Activated T-cell treated with anti-CD3 and anti-CD28 coated beads, Interleukin-2, amount 50 U/mL, for 4 hours (primary cell): ENCODE data around the gene TVP23A. TPM values are rescaled to one million over a fixed set of nuclear protein-coding genes. Genes with fewer than 3 reads are reported as not detected.

Experiments used
- ATAC-seq, 2 donors: fragments of 200-7000 bp; cut with Tn5 transposase; one replicate each; pipeline ENCODE4 v1.10.0; 2021
- DNase-seq: peaks from one replicate; pipeline ENCODE4 v3.0.0-alpha.2; 2020
- H3K27me3 Mint-ChIP-seq: one replicate; pipeline ENCODE4 v1.8.0; 2021; ENCODE audit warnings: low read depth, mixed read lengths
- H3K36me3 Mint-ChIP-seq: one replicate; pipeline ENCODE4 v1.8.0; 2022; ENCODE audit warnings: mixed read lengths; ENCODE audit not compliant: insufficient read depth
- H3K4me1 Mint-ChIP-seq: one replicate; pipeline ENCODE4 v1.8.0; 2021; ENCODE audit warnings: low read depth, mixed read lengths
- H3K4me3 Mint-ChIP-seq: one replicate; pipeline ENCODE4 v1.8.0; 2021; ENCODE audit warnings: mild to moderate bottlenecking, moderate library complexity, mixed read lengths
- H3K9me3 Mint-ChIP-seq: one replicate; pipeline ENCODE4 v1.8.0; 2021; ENCODE audit warnings: mixed read lengths
- total RNA-seq, 3 donors: library from RNA; stranded (reverse); gene quantifications; one replicate each; pipeline ENCODE4 v1.2.1, GENCODE V29; 2021

Gene TVP23A
- total RNA-seq, 3 donors from 2014 or later, result 0.11 to 0.14 TPM; not detected in 1

GRCh38 chr16:10828851-10829366 lies 10.3 kb upstream of the TVP23A start:
- Mint-ChIP-seq H3K36me3 (no peaks in the 10 kb centered on the region), H3K27me3 (peaks cover under 1% of the 10 kb centered on the region), H3K9me3 (no peaks in the 10 kb centered on the region), H3K4me3 (no peak overlapping the region), H3K4me1 (no peaks in the 10 kb centered on the region)
- ATAC-seq (no peak), DNase-seq (no peak)

- no peak for DNase-seq
- H3K4me3 Mint-ChIP-seq, result no peak overlapping the region
- ATAC-seq, result no peak
- no peaks in the 10 kb centered on the region for H3K4me1 Mint-ChIP-seq
- H3K9me3 Mint-ChIP-seq, result no peaks in the 10 kb centered on the region
- H3K36me3 Mint-ChIP-seq, result no peaks in the 10 kb centered on the region
- H3K27me3 Mint-ChIP-seq, result no peaks in the 10 kb centered on the region
Observed at GRCh38 chr16:10827691-10828341, 9.2 kb upstream of the TVP23A start.

- Mint-ChIP-seq H3K27me3 (no peaks in the 10 kb centered on the region), H3K4me3 (no peak overlapping the region), H3K4me1 (peaks cover 1% of the 10 kb centered on the region), H3K9me3 (no peaks in the 10 kb centered on the region), H3K36me3 (no peaks in the 10 kb centered on the region)
- DNase-seq, result no peak
- no peak for ATAC-seq
Observed at GRCh38 chr16:10824111-10824893, 5.7 kb upstream of the TVP23A start.

GRCh38 chr16:10822702-10823101 lies 4.1 kb upstream of the TVP23A start:
- peaks cover 1% of the 10 kb centered on the region for H3K4me1 Mint-ChIP-seq
- H3K27me3 Mint-ChIP-seq, result peaks cover 2% of the 10 kb centered on the region
- H3K36me3 Mint-ChIP-seq, result no peaks in the 10 kb centered on the region
- ATAC-seq, result no peak
- H3K4me3 Mint-ChIP-seq, result no peak overlapping the region
- no peak for DNase-seq
- H3K9me3 Mint-ChIP-seq, result no peaks in the 10 kb centered on the region

- Mint-ChIP-seq H3K36me3 (no peaks in the 10 kb centered on the region), H3K9me3 (no peaks in the 10 kb centered on the region), H3K4me1 (peaks cover 1% of the 10 kb centered on the region), H3K4me3 (no peak overlapping the region), H3K27me3 (peaks cover 8% of the 10 kb centered on the region)
- DNase-seq (no peak), ATAC-seq (no peak)
Observed at GRCh38 chr16:10820546-10820945, 2.0 kb upstream of the TVP23A start.

DNA sequence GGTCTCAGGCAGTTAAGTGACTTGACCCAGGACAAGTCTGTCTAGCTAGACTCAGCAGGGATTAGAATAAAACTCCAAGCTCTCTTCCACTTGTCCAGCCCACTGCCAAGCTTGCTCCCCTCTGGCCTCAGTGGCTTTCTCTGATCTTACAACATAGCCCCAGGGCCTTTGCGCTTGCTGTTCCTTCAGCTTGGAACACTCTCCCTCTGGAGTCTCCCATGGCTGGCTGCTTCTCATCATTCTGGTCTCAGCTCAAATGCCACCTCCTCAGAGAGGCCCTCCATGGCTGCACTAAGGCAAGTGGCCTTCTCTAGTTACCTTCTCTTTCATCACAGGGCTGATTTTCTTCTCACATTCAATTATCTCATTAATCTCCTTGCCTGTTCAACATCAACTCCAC lies 1.1 kb downstream of the TVP23A start:
- Mint-ChIP-seq H3K4me1 (peaks cover 7% of the 10 kb centered on the region), H3K9me3 (no peaks in the 10 kb centered on the region), H3K36me3 (no peaks in the 10 kb centered on the region), H3K27me3 (peaks cover 8% of the 10 kb centered on the region), H3K4me3 (no peak overlapping the region)
- ATAC-seq, result no peak
- no peak for DNase-seq

DNA sequence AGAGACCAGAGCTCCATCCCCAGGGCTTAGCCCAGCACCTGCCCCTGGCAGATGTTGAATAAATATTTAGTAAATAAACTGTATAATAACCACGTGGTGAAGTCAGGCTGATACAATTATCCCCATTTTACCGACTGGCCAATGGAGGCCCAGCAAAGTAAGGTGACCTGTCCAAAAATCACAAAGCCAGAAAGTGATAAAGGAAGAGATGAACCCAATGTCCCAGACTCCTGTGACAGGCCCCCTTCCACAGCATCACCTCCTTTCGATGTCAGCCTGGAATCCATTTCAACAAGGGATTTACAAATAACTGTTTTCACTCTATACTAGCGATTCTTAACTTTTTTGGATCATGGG lies 5.5 kb downstream of the TVP23A start:
- Mint-ChIP-seq H3K4me3 (no peak overlapping the region), H3K27me3 (peaks cover 8% of the 10 kb centered on the region), H3K9me3 (no peaks in the 10 kb centered on the region), H3K36me3 (no peaks in the 10 kb centered on the region), H3K4me1 (peaks cover 8% of the 10 kb centered on the region)
- ATAC-seq (no peak), DNase-seq (no peak)

DNA sequence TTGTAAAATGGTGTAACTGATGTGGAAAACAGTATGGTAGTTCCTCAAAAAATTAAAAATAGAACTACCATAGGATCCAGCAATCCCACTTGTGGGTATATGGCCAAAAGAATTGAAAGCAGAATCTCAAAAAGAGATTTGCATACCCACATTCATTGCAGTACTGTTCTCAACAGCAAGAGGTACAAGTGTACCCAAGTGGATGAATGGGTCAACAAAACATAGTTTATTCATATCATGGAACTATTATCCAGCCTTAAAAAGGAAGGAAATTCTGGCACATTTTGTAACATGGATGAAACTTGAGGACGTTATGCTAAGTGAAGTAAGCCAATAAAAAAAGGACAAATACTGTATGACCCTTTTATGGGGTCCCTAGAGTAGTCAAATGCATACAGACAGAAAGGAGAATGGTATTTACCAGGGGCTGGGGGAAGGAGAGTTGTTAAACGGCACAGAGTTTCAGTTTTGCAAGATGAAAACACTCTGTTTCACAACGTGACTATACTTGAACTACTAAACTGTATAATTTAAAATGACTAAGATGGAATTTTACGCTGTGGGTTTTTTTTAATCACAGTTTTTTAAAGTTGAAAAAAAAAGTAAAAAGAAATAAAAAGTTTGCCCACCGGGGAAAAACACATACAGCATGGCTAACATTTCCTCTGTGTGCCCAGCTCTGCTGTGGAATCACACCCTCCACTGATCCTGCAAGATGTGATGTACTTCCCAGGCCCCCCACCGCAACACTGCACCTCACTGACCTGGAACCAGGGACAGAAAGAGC lies 6.1 kb downstream of the TVP23A start:
- ATAC-seq (peak; percentile 81 to 93), DNase-seq (no peak)
- Mint-ChIP-seq H3K4me3 (no peak overlapping the region), H3K27me3 (peaks cover 4% of the 10 kb centered on the region), H3K4me1 (peaks cover 8% of the 10 kb centered on the region), H3K9me3 (no peaks in the 10 kb centered on the region), H3K36me3 (no peaks in the 10 kb centered on the region)

- DNase-seq, result no peak
- no peak for ATAC-seq
- peaks cover 8% of the 10 kb centered on the region for H3K4me1 Mint-ChIP-seq
- no peak overlapping the region for H3K4me3 Mint-ChIP-seq
- H3K9me3 Mint-ChIP-seq, result no peaks in the 10 kb centered on the region
- no peaks in the 10 kb centered on the region for H3K36me3 Mint-ChIP-seq
- peaks cover 5% of the 10 kb centered on the region for H3K27me3 Mint-ChIP-seq
Observed at GRCh38 chr16:10809706-10810105, 8.9 kb downstream of the TVP23A start.

- Mint-ChIP-seq H3K4me1 (peaks cover 8% of the 10 kb centered on the region), H3K4me3 (no peak overlapping the region), H3K36me3 (no peaks in the 10 kb centered on the region), H3K9me3 (no peaks in the 10 kb centered on the region), H3K27me3 (peaks cover 5% of the 10 kb centered on the region)
- ATAC-seq (no peak), DNase-seq (no peak)
Observed at GRCh38 chr16:10808850-10809249, 9.7 kb downstream of the TVP23A start.

GRCh38 chr16:10808218-10808617 lies 10.4 kb downstream of the TVP23A start:
- no peak overlapping the region for H3K4me3 Mint-ChIP-seq
- no peak for DNase-seq
- H3K27me3 Mint-ChIP-seq, result peaks cover 7% of the 10 kb centered on the region
- no peak for ATAC-seq
- H3K9me3 Mint-ChIP-seq, result no peaks in the 10 kb centered on the region
- no peaks in the 10 kb centered on the region for H3K36me3 Mint-ChIP-seq
- peaks cover 8% of the 10 kb centered on the region for H3K4me1 Mint-ChIP-seq

GRCh38 chr16:10806698-10807097 lies 11.9 kb downstream of the TVP23A start:
- Mint-ChIP-seq H3K9me3 (no peaks in the 10 kb centered on the region), H3K27me3 (peaks cover 7% of the 10 kb centered on the region), H3K4me1 (no peaks in the 10 kb centered on the region), H3K4me3 (no peak overlapping the region), H3K36me3 (no peaks in the 10 kb centered on the region)
- ATAC-seq (no peak), DNase-seq (no peak)

DNA sequence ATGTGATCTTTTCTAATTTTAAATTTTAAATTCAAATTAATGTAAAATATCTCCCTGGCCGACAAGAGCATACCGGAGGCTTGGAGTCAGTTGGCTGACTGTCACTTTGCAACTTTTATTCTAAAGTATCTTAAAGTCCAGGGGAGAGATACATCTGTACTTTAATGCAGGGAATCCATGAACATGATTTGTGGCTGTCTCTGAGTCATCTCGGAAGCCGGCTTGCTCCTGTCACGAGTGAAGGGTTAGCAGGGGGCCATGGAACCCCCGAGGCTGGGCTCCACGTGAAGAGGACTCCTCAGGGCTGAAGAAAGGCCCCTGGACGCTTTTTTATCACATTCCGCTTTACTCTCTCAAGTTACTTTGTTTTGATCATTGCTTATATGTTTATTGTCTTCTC lies 13.3 kb downstream of the TVP23A start:
- no peaks in the 10 kb centered on the region for H3K36me3 Mint-ChIP-seq
- peaks cover 7% of the 10 kb centered on the region for H3K27me3 Mint-ChIP-seq
- no peaks in the 10 kb centered on the region for H3K9me3 Mint-ChIP-seq
- no peak for DNase-seq
- no peak for ATAC-seq
- no peaks in the 10 kb centered on the region for H3K4me1 Mint-ChIP-seq
- H3K4me3 Mint-ChIP-seq, result no peak overlapping the region

DNA sequence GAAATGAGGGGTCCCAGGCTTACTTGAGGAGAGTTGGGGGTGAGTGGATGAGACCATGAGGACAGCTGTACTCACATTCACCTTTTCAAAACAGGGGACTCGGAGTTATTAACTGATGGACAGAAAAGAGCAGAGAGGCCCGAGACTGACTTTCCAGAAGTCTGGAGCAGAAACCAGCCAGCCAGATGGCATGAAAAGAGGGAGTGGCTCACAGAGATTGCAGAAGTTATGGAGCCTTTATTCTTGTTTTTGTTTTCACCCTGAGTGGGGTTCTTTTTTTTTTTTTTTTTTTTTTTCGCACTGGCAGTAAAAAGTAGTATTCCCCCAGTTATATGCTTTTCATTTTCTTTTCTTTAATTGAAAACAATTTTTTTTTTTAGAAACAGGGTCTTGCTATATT lies 18.9 kb downstream of the TVP23A start:
- Mint-ChIP-seq H3K9me3 (no peaks in the 10 kb centered on the region), H3K36me3 (no peaks in the 10 kb centered on the region), H3K27me3 (peaks cover 2% of the 10 kb centered on the region), H3K4me3 (no peak overlapping the region), H3K4me1 (no peaks in the 10 kb centered on the region)
- DNase-seq (no peak), ATAC-seq (no peak)
